NCI-H1930 (cell line): ENCODE measurements around the gene PTPRD.

Experiments used
- DNase-seq, 2 experiments: peaks; one replicate each; lab custom pipeline; 2025; lab: John Stamatoyannopoulos, UW

PTPRD gene

DNA sequence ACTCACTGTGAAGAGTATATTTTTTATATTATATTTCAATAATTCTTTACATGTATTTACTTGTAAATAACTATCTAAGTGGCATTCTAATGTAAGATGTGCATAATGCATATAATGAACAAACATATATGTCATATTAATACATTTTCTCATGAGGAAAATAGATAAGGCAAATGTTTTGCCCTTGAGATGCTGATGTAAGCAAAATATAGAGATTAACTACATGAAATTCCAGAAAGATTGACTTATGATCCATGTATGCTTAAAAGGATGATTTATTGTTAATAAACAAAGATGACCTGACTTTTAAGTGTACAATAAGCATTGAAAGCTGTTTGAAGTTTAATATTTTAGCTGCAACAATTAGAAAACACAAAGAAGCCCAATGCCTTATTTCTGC is 559.9 kb downstream of the PTPRD start:
- DNase-seq, result no peak

DNA sequence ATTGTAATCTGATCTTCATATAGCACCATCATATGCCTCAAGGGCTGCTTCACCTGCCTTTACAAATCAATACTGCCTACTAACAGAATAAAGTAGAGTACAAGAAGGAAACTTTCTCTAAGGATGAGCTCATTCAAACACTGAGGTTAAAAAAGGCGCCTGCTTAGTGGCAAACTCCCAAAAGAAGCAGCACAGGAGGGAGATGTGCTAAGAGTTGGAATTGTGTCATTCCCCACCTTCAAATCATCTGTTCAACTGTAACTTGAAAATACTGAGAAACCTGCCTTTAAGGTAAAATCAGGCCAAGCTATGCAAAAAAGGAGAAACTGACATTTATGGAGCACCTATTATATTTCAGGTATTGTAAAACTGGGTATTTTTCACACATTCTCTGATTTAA is 560.6 kb downstream of the PTPRD start:
- no peak for DNase-seq

DNA sequence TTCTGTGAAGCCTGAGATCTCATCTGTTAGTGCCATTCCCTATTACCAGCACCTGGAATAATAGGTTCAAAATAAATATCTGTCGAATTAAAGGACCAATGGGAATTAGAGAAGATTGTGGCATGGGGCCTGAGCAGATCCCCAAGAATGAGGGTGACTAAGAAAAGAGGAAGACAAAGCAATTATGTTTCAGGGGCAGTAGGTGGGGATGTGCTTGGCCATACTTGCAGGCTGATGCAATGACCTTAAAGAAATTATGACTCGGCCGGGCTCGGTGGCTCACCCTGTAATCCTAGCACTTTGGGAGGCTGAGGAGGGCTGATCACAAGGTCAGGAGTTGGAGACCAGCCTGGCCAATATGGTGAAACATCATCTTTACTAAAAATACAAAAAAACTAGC is 562.8 kb downstream of the PTPRD start:
- DNase-seq, result no peak

DNA sequence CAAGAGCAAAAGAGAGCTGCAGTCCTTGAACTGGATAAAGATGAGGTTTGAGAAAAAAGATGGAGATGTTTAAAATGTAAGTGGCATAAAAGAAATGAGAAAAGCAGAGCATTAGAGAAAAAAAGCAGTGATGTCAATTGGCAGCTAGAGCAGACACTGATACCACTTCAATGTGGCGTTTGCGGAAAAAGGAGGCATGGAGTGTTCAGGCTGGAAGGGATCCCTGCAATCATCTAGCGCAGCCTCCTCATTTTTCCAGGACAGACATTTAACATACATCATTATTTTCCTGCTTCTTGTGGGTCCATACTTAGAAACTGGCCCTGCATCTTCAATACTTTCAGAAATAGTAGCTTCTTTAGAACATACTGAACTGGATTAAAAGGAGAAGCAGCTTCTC is 563.8 kb downstream of the PTPRD start:
- no peak for DNase-seq

DNA sequence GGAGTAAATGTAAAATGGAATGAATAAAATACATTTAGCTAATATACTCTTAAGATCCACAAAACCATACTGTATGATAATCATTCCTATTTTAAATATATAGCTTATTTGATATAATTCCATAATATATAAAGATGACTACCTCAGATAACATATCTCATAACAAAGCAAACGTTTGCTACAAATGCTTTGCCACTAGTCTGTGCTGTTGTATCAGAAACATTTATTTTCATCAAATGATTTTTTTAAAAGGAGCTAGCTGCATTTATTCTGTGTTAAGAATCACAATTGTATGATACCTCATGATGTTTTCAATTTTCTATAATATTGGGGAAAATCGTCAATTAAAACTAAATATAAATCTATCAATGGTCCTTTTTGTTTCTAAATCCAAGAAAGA is 567.2 kb downstream of the PTPRD start:
- DNase-seq, result no peak

DNA sequence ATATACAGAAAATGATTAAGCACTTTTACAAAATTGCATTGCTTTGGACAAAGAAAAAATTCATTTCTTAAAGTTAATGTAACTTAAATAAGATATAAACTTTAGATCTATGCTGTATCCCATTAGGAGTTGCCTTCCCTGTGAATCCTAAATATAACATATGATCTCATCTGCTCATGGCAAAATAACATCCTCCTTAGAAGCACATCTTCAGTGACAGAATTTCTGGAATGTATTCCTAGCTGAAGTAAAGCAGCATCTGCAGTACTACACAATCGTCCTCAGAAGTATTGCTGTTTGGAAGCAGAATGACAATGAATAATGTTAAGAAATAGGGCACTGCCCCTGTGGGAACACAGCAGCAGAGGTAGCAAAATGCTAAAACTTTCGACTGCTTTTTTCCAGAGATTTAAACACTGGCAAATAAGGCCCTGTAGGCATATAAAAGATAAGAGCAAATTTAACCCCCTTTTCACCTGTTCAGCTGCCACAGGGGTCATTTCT is 571.0 kb downstream of the PTPRD start:
- no peak for DNase-seq

DNA sequence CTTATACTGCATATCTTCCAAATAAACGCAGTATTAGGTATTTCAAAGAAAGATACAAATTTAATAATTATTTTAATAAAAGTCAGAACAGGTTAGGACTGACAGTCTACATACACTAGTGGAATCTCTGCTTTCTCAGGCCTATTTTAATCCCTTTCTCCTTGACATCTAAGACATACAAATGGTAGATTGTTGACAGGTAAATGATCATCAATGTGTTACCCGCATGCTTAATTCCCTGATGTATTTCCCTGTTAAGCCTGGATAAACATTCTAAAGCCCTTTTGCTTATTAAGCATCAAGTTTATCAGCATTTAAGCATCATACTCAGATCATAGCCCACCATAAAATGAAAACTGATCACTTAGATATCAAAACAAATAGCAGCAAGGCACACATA is 576.7 kb downstream of the PTPRD start:
- no peak for DNase-seq

DNA sequence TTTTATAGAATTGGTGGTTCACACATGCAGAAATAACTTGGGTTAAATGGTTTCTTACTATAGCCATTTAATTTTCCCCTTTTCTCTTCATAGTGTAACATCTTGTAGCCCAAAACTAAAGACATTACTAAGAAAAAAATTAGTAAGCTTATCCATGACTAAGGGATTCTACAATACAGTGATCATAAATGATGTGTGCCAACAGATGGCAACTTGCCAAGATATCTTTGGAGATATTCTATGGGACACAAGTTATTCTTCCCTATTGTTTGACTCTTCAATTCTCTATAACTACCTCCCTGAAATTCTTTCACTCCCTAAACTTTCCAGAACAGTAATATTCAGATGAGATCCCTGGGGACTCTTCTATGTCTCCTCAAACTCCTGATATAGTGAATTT is 580.6 kb downstream of the PTPRD start:
- DNase-seq, result no peak

DNA sequence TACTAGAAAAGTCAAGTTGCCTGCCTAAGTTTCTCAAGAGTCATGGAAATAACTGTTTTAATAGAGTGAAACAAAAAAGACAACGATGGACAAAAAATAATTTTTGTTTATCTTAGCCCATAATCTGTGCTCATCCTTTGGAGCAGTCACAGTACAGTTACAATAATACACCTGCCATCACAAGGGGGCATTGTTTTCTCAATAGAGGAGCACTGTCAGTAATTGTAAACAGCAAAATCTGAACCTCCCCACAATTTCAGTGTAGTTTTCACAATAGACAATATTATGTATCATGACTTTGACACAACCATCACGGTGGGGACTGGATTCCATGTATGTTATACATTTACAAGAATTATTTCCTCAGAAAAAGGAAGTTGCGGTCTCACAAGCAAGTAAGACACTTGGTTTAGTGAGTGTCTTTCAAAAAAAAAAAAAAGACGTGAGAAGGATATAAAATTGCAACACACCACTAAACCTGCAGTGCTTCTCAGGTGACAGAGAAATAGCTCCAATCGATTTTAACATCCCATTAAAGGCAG is 586.3 kb downstream of the PTPRD start:
- DNase-seq, result no peak

DNA sequence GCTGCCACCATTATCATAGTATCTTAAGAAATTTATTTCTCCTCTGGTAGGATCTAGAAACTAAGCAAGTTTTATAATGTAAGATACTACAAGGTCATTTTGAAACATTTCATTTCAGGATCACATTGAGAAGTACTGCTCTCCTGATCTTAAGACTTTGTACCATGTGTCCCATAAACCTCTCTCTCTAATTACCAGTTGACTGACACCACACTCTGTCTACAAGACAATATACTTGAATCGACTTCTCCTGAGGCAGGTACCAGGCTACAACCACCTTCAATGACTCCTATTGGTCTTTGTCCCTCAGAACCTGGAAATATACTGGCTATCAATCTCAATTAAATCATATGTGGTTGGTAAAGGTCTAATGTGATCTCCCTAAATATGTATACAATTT is 597.0 kb downstream of the PTPRD start:
- DNase-seq, result no peak

DNA sequence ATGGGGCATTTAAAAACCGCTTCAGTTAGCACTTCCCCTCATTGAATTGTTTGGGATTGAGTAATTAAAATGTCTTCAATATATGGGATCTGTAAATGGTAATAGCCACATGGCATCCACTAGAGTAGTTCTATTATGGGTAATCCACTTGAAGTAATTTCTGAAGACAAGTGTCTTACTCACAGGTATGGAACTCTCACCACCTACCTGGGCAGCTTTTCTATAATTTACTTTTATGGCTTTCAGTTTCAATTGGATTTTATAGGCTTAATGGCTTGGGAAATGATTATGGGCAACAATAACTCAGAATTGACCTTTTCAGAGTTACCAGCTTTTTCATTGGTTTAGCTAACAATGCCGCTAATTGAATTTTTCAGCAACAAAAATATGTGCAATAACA is 597.9 kb downstream of the PTPRD start:
- DNase-seq, result peak in 1 of 2 experiments; percentile 96

DNA sequence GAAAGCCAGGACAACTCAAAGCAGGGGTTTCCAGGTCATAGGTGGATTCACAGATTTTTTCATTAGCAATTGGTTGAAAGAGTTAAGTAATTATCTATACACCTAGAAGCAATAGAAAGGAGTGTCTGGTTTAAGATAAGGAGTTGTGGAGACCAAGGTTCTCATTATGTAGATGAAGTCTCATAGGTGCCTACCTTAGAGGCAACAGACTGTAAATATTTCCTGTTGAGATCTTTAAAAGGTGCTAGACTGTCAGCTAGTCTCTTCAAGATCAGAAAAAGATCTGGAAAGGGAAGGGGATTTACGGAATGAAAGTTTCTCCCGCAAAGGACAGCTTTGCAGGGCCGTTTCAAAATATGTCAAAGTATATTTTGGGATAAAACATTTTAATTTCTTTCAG is 603.4 kb downstream of the PTPRD start:
- no peak for DNase-seq

DNA sequence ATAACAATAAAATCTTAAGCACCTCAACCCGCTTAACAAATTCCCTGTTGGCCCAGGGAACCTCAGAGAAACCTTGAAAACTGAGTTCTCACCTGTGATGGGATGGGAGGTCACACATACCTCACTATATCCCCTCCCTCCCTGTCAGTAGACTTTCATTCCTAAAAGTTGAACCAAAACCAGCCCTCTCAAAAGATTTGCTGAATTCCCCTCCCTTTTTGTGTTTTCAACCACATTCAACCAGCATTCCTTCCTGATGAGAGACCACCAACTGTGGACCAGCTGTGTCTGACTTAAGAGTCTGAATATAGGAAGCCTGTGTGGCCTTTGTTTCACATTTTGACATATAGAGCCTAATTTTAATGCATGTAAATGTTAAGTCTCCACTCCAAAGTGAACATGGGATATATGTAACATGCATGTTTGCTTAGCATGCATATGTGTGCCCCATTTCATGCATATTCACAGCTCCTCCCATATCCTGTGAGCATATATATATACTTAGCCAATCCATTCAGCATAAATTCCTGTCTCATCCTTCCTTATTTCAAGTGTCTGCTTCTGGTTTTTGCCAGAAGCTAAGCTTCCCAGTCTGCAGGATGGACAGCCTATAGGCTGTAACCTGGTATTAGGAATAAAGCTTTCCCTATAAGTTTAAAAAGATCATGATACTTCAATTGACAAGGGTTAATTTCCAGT is 604.6 kb downstream of the PTPRD start:
- no peak for DNase-seq

DNA sequence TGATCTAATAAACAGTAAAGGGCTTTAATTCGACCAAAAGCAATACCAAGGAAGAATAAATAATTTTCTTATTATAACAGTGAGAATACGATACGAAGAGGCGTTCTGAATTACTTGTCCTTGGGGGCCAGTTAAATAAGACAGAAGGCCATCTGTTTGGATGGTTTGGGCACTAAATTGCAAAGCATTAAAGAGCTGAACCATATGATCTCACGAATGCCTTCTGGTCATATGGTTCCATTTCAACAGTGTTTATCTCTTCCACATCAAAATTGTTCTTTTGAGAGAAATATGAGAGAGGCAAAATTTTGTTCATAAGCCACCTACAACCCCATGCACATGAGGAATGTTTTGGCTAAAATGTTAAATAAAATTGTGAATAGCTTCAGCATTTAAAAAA is 605.4 kb downstream of the PTPRD start:
- peak in 1 of 2 experiments; percentile 15 for DNase-seq

DNA sequence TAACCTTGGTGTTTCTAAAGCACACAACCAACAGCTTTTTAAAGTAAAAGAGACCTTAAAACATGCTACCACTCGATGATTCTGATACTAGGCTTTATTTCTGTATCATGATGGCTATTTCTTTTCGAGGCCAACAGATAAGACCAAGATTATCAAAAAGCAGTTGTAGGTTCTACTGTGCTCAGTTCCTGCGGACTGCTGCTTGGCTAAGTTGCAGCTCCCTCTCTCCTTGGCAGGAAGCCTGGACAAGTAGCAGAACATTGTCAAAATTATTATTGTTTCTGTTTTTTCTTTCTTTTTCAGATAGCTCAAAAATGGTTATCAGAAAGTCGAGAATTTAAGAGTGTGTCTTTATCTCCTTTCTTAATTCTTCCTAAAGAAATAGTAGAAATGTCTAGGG is 607.6 kb downstream of the PTPRD start:
- DNase-seq, result no peak

DNA sequence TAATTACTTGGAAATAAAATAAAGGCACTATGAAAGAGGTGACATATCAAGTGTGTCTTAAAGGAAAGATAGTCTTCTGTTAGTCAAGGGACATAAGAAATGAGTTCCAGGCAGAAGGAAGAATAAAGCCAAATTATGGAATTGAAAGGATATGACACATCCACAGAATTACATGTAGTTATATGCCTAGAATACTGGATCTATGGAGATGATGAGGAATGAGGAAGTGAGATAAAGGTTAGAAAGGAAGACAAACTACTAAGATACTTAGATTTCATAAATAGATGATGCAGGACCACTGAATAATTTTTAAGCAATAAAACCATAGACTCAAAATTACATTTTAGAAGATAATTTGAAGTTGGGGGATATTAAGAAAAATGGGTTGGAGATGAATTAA is 609.8 kb downstream of the PTPRD start:
- no peak for DNase-seq

DNA sequence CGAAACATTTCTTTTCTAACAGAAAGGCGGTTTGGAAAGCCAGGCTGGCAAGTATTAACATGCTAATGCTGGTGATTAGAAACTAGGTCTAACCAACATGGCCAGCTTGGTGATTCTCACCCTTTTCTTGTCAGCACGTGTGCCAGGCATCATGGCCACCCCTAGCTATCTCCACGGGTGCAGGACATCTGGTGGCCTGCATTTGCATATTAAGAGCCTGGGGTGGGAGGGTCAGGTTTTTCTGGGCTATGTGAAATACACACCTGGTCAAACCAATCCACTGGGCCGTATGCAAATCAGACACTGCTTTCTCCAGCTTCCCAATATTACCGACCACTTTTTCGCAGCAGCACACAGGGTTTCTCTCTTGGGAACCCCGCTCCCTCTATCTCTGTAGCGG is 612.1 kb downstream of the PTPRD start:
- DNase-seq, result no peak

DNA sequence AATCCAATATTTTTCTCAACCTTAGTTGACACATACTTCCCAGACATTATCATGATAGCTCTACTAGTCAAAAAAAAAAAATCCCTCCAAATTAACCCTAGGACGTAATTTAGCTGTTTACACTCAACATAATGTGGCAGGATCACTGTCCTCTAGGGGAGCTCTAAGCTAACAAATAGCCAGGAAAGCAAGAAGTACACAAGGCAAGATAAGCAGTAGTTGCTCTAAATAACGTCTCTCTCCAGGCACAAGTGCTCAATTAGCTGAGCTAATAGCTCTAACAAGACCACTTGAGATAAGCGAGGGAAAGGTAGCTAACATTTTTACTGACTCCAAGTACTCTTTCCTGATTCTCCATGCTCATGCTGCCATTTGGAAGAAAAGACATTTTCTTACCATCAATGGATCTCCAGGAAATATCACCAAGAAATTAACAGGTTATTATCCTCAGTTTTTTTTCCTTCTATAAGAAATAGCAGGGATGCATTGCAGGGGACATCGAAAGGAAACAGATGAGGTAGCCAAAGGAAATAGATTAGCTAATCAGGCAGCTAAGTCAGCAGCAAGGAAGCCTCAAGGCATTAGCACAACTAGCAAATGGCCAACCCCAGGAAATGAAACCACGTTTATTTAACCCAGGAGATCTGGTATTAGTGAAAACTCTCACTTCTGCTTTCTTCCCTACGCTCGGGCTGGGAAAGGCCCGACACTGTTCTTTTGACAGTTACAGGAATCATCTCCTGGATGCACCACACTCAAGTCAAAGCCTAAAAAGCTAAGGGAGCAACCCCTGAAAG is 614.1 kb downstream of the PTPRD start:
- DNase-seq, result no peak

DNA sequence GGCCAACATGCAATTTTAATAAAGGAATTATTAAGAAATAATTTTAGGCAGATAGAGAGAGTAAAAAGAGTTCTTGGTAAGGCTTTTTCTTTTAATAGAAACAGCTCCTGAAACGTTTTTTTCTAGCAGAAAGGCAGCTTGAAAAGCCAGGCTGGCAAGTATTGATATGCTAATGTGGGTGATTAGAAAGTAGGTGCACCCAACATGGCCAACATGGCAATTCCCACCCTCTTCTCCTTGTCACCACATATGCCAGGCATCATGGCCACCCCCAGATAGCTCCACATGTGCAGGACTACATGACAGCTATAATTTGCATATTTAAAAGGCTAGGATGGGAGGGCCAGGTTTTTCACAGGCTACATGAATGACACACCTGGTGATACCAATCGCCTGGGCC is 615.2 kb downstream of the PTPRD start:
- no peak for DNase-seq

DNA sequence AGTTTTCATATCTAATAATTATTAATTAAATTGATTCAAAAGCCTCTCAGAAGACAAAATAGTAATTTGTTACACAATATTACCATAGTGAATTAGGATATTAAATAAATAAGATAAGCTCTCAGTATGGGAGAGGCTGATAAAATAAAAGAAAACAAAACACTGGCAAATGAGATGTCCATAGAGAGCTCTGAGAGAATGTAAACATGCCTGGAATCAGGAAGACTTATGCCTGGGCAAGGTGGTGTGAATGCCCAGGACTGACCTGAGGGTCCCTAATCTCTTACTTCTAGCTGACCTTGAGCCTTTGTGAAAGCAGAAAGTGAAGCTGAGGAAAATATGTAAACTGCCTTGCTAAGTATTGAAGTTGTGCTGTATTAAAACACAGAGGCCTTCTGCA is 616.5 kb downstream of the PTPRD start:
- DNase-seq, result no peak

DNA sequence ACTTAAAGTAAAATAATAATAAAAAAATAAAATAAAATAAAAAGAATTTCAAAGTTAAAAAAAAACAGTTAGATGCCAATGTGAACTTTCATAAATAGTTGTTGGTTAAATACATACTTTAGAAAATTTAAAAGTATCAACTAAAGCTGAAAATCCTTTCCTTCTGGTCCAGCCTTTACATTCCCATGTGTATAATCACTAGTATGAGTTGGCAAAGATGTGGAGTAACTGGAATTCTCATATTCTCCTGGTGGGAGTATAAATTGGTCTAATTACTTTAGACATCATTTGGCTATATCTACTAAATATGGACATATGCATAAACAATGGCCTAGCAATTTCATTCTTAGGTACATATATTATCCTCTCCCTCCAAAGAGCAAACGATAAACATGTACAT is 619.9 kb downstream of the PTPRD start:
- no peak for DNase-seq

DNA sequence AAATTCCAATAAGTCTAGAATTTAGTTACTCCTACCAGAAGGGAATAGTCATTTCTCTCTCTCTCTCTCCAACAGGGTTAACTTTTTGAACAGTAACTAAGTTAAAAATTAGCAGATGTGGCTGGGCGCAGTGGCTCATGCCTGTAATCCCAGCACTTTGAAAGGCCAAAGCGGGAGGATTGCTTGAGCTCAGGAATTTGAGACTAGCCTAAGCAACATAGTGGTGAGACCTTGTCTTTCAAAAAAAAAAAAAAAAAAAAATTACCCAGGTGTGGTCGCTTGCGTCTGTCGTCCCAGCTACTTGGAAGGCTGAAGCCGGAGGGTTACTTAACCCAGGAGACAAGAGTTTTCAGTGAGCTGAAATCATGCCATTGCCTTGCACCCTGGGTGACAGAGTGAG is 639.7 kb downstream of the PTPRD start:
- no peak for DNase-seq

DNA sequence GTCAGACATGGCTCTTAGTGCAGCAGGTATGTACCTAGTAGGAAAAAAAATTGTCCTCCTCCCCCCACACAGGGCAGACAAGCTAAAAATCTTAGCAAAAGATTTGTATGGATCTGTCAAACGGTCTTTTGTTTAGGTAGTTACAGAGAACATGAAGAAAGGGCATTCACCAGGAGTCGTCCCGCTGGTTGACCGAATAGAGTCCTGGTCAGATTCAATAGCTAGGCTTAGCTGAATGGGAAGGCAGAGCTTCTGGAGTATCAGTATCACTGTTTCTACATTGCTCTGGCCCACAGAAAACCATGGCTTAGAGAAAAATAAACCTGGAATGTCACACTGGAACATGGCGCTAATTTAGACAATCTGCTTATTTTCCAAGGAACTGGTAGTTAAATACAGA is 642.3 kb downstream of the PTPRD start:
- no peak for DNase-seq
